HG03521 (cell line): ENCODE measurements around the gene PPP2R5C.
"Not testable (repeated sequence)": the region's sequence is repeated elsewhere in the genome, so short reads cannot be mapped to it uniquely, and the experiment has no call there.

Experiments used
- ATAC-seq: cut with Tn5 transposase; IDR thresholded peaks from one replicate; pipeline ENCODE4 v1.9.1; 2021; ENCODE audit warnings: mild to moderate bottlenecking, moderate library complexity; ENCODE audit not compliant: unreplicated experiment

PPP2R5C gene

GRCh38 chr14:101780390-101780789 is 18.9 kb downstream of the PPP2R5C start:
- no peak for ATAC-seq

DNA sequence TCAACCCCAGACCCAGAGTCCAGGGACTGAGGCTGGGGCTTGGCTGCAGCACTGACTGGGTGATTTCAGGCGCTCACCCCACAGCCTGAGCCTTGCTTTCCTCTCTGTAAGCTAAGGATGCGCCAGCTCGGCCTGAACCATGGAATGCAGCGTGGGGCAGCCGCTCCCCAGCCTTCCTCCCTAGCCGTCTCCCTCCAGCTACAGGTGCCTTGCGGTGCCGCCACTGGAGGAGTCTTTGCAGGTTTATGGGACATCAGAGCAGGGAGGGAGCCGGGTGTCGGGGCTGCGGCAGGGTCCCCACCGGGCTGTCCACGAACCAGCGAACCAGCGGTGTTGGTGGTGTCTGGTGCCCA is 19.4 kb downstream of the PPP2R5C start:
- ATAC-seq, result no peak

- no peak for ATAC-seq
Observed at GRCh38 chr14:101781240-101782061, 19.9 kb downstream of the PPP2R5C start.

- ATAC-seq, result no peak
Observed at GRCh38 chr14:101783260-101784016, 21.9 kb downstream of the PPP2R5C start.

- no peak for ATAC-seq
Observed at GRCh38 chr14:101784631-101785030, 23.1 kb downstream of the PPP2R5C start.

DNA sequence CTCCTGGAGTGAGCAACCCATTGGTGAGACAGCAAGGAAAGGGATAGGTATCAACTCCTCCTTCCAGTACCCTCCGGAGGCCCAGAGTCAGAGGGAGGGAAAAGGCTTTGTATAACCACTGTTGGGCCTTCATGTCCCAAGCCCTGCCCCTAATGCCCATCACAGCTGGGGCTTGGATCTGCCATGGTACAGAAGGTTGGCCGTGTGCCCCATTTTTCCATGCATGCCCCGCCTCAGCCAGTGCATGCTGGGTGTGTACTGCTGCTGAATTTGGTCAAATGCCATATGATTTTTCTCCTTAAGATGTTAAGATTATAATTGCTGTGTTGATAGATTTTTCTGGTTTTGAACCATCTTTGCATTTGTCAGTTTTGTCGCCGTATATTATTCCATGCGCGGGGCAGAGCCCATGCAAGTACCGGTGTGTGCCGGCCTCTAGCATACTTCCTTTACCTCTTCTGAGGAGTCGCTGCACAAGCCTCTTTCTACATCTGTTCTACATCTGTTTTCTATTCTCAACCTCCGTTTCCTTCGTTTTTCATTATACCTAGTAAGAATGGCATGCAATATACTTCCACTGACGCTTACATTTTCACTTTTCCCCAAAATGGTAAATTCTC is 26.6 kb downstream of the PPP2R5C start:
- ATAC-seq, result no peak

DNA sequence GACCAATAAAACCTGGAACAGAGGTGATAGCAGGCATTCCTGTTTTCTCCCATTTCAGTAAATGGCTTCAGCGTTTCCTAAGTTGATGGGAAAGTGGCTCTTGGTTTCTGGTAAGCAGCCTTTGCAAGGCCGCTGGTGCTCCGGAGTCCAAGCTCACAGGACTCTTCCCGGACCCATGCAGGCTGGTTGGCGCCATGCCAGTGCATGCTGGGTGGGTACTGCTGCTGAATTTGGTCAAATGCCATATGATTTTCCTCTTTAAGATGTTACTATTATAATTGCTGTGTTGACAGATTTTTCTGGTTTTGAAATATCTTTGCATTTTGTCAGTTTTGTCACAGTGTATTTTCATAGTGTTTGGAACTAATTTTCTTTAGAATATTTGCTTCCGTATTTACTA is 27.7 kb downstream of the PPP2R5C start:
- no peak for ATAC-seq

GRCh38 chr14:101790232-101790631 is 28.7 kb downstream of the PPP2R5C start:
- ATAC-seq, result no peak

- no peak for ATAC-seq
Observed at GRCh38 chr14:101791919-101792572, 30.5 kb downstream of the PPP2R5C start.

- ATAC-seq, result no peak
Observed at GRCh38 chr14:101796016-101796415, 34.5 kb downstream of the PPP2R5C start.

DNA sequence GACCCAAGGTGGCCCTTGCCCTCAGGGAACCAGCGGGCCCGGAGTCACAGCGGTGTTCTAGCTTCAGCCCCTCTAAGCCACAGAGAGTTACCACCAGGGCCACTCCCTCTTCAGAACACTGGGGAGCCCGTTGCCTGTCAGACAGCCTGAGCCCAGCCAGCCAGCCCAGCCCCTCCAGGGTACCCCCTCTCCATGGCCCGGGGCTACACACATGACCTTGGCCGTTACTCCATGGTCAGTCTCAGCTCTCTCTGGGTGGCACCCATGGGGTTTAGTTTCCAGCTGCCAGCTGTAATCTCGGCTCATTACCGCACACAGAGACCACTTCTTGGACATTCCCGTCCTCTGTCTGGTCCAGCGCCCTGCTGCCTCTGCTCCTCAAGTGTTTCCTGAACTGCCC is 35.0 kb downstream of the PPP2R5C start:
- no peak for ATAC-seq

DNA sequence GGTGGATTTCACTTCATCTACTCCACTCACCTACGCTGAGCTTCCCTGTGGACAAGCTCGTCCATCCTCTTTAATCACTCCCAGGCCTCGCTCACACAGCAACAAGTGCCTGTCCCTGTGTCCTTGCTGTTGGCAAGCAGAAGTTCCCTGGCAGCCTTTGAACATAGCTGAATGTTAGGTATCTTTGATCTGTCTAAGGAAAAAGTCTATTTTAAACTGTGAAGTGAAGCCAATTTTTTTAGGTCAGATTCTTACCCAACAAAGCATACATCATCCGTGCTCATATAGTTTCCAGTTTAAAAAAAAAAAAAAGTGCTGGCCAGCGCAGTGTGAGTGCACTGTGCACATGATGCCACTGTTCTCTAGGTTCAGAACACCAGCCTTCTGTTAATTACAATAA is 36.3 kb downstream of the PPP2R5C start:
- no peak for ATAC-seq

DNA sequence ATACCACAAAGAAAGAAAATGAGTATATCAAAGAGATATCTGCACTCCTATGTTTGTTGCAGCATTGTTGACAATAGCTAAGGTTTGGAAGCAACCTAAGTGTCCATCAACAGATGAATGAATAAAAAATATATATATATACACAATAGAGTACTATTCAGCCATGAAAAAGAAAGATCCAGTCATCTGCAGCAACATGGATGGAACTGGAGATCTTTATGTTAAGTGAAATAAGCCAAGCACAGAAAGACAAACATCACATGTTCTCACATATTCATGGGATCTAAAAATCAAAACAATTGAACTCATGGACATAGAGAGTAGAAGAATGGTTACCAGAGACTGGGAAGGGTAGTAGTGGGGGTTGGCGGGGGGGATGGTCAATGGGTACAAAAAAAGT is 42.9 kb downstream of the PPP2R5C start:
- ATAC-seq, result not testable (repeated sequence)

DNA sequence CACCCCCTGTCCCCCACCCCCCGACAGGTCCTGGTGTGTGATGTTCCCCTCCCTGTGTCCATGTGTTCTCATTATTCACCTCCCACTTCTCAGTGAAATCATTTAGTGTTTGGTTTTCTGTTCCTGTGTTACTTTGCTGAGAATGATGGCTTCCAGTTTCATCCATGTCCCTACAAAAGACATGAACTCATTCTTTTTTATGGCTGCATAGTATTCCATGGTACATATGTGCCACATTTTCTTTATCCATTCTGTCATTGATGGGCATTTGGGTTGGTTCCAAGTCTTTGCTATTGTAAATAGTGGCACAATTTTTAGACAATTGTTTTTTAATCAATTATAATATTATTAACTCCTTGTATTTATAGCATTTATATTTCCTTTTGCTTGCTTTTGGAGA is 44.7 kb downstream of the PPP2R5C start:
- not testable (repeated sequence) for ATAC-seq

- no peak for ATAC-seq
Observed at GRCh38 chr14:101808020-101808641, 46.6 kb downstream of the PPP2R5C start.

- no peak for ATAC-seq
Observed at GRCh38 chr14:101808894-101809670, 47.6 kb downstream of the PPP2R5C start.

DNA sequence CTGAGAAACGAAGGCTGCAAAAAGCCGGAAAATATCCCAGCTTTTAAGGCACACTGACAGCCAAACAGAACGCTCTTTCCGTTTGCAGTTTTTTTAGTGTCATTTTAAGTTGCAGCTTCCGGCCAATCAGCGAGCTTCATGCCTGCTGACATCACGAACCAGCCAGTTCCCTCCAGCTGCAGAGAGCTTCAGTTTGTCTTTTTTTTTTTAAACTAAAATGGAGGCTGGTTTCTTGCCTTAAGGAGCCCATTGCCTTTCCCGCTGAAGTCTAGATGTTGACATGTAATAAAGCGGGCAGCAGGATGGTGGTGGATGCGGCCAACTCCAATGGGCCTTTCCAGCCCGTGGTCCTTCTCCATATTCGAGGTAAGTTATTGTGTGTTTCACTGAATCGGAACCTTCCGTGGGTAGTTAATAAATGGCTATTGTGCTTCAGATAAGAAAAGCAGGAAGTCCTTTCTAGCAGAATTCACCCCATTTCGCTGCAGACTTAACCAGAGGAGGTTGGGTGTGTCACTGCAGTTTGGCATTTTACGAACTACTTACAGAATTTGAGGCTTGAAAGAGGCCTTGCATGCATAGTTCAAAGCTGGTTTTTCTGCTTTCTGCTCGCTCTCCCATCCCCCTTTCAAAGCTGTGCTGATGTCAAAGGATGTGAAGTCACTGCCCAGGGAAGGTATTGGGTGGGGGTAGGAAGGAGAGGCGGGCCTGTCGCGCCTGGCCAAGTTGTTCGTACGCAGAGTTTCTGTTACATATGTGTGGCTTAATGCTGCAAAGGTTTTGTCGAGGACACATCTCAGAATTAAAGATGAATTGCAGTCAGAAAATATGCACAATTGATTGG is 48.4 kb downstream of the PPP2R5C start:
- peak; percentile 87 for ATAC-seq

DNA sequence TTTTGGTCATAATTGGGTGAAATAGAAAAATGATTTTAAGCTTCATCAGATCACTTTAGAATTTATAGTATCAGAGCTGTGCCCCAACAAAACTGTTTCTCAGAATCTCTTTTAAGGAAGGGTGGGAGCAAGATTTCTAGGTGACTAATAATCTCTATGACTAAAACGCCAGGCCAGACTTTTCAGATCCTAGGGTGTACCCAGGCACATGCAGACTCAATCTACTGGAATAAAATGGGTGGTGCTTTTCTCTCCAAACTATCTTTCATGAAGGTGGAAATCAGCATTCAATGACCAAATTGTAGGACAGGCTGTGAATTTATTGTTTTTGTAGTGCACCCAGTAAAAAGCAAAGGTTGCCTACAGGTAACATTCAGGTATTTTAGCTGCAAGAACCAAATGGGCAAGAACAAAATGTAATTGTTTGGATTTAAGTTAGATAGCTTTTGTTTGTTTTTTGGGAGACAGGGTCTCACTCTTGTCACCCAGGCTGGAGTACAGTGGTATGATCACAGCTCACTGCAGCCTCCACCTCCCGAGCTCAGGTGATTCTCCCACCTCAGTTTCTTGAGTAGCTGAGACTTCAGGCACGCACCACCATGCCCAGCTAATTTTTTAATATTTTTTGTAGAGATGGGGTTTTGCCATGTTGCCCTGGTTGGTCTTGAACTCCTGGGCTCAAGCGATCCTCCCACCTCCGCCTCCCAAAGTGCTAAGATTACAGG is 49.5 kb downstream of the PPP2R5C start:
- no peak for ATAC-seq

- ATAC-seq, result no peak
Observed at GRCh38 chr14:101812071-101812470, 50.6 kb downstream of the PPP2R5C start.
